ENCODE measurements around the gene PLA2G4B.

Gene PLA2G4B

DNA sequence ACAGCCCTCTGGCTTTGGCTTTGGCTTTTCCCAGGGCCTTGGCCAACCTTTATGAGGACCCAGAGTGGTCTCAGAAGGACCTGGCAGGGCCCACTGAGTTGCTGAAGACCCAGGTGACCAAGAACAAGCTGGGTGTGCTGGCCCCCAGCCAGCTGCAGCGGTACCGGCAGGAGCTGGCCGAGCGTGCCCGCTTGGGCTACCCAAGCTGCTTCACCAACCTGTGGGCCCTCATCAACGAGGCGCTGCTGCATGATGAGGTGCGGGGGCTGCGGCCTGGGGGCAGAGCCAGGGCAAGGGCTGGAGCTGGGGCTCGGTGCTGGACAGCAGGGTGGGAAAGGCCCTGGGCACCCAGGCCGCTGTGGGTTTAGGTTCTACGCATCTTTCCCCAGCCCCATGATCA lies 6.2 kb downstream of the PLA2G4B start:
- Histone ChIP-seq H3K4me2 (ENCODE audit: low read length) (no peak overlapping the region), H3K4me3 (ENCODE audit: low read length) (no peak overlapping the region), H3K79me2 (ENCODE audit: low read length) (no peaks in the 10 kb centered on the region), H3K27ac (ENCODE audit: low read length) (no peak overlapping the region), H3K9ac (ENCODE audit: low read length) (no peak overlapping the region), H3K27me3 (ENCODE audit: low read depth, low read length) (no peaks in the 10 kb centered on the region), H3K9me3 (ENCODE audit: insufficient read depth, low read length) (no peaks in the 10 kb centered on the region), H2AFZ (ENCODE audit: low read depth, low read length) (no peak overlapping the region), H4K20me1 (ENCODE audit: insufficient read depth, low read length) (no peaks in the 10 kb centered on the region), H3K36me3 (replicated peaks; ENCODE audit: low read depth, low read length) (no peaks in the 10 kb centered on the region), H3K4me1 (ENCODE audit: low read length) (no peaks in the 10 kb centered on the region)
- TF ChIP-seq EZH2phosphoT487 (IDR thresholded peaks at IDR 0.05; ENCODE audit: low read depth): no peak
- TF ChIP-seq, protein P1, sequence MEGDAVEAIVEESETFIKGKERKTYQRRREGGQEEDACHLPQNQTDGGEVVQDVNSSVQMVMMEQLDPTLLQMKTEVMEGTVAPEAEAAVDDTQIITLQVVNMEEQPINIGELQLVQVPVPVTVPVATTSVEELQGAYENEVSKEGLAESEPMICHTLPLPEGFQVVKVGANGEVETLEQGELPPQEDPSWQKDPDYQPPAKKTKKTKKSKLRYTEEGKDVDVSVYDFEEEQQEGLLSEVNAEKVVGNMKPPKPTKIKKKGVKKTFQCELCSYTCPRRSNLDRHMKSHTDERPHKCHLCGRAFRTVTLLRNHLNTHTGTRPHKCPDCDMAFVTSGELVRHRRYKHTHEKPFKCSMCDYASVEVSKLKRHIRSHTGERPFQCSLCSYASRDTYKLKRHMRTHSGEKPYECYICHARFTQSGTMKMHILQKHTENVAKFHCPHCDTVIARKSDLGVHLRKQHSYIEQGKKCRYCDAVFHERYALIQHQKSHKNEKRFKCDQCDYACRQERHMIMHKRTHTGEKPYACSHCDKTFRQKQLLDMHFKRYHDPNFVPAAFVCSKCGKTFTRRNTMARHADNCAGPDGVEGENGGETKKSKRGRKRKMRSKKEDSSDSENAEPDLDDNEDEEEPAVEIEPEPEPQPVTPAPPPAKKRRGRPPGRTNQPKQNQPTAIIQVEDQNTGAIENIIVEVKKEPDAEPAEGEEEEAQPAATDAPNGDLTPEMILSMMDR (IDR thresholded peaks at IDR 0.05; ENCODE audit: low read depth, low read length): no peak

GRCh38 chr15:41847206-41847605 lies 8.6 kb downstream of the PLA2G4B start:
- no peak overlapping the region for H2AFZ ChIP-seq (ENCODE audit: low read depth, low read length)
- no peaks in the 10 kb centered on the region for H3K9me3 ChIP-seq (ENCODE audit: insufficient read depth, low read length)
- H3K4me2 ChIP-seq (ENCODE audit: low read length): no peak overlapping the region
- H4K20me1 ChIP-seq (ENCODE audit: insufficient read depth, low read length): no peaks in the 10 kb centered on the region
- H3K9ac ChIP-seq (ENCODE audit: low read length): no peak overlapping the region
- no peak overlapping the region for H3K27ac ChIP-seq (ENCODE audit: low read length)
- no peak overlapping the region for H3K4me3 ChIP-seq (ENCODE audit: low read length)
- H3K36me3 ChIP-seq (replicated peaks; ENCODE audit: low read depth, low read length): no peaks in the 10 kb centered on the region
- no peaks in the 10 kb centered on the region for H3K79me2 ChIP-seq (ENCODE audit: low read length)
- H3K27me3 ChIP-seq (ENCODE audit: low read depth, low read length): no peaks in the 10 kb centered on the region
- H3K4me1 ChIP-seq (ENCODE audit: low read length): no peaks in the 10 kb centered on the region
- no peak for TF ChIP-seq EZH2phosphoT487 (IDR thresholded peaks at IDR 0.05; ENCODE audit: low read depth)
- TF ChIP-seq, protein P1 (IDR thresholded peaks at IDR 0.05; ENCODE audit: low read depth, low read length): no peak

- no peaks in the 10 kb centered on the region for H3K79me2 ChIP-seq (ENCODE audit: low read length)
- TF ChIP-seq, protein P1 (IDR thresholded peaks at IDR 0.05; ENCODE audit: low read depth, low read length): no peak
- no peak for TF ChIP-seq EZH2phosphoT487 (IDR thresholded peaks at IDR 0.05; ENCODE audit: low read depth)
- H3K4me3 ChIP-seq (ENCODE audit: low read length): no peak overlapping the region
- no peak overlapping the region for H2AFZ ChIP-seq (ENCODE audit: low read depth, low read length)
- H3K4me1 ChIP-seq (ENCODE audit: low read length): no peaks in the 10 kb centered on the region
- H3K9ac ChIP-seq (ENCODE audit: low read length): no peak overlapping the region
- no peak overlapping the region for H3K4me2 ChIP-seq (ENCODE audit: low read length)
- H4K20me1 ChIP-seq (ENCODE audit: insufficient read depth, low read length): no peaks in the 10 kb centered on the region
- no peaks in the 10 kb centered on the region for H3K36me3 ChIP-seq (replicated peaks; ENCODE audit: low read depth, low read length)
- H3K27ac ChIP-seq (ENCODE audit: low read length): no peak overlapping the region
- no peaks in the 10 kb centered on the region for H3K9me3 ChIP-seq (ENCODE audit: insufficient read depth, low read length)
- no peaks in the 10 kb centered on the region for H3K27me3 ChIP-seq (ENCODE audit: low read depth, low read length)
Observed at GRCh38 chr15:41847981-41848380, 9.3 kb downstream of the PLA2G4B start.

DNA sequence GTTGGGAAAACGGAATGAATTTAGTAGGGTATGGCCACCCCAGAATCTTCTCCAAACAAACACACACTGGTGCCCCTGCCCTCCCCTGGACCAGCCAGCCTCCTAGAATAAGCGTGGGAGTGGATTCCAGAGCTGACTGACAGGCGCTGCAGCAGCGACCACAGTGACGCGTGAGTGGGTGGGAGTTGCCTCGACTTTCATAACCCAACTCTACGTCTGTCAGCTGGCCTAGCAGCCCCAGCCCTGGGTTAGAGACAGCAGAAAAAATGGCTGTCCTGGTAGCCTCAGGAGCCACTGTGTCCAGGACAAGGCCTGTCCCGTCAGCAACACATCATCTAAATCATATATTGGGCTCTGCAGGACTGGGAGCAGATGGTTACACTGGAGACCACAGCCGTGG lies 10.0 kb downstream of the PLA2G4B start:
- Histone ChIP-seq H4K20me1 (ENCODE audit: insufficient read depth, low read length) (no peaks in the 10 kb centered on the region), H3K4me3 (ENCODE audit: low read length) (no peak overlapping the region), H3K4me1 (ENCODE audit: low read length) (no peaks in the 10 kb centered on the region), H3K4me2 (ENCODE audit: low read length) (no peak overlapping the region), H3K27ac (ENCODE audit: low read length) (no peak overlapping the region), H3K36me3 (replicated peaks; ENCODE audit: low read depth, low read length) (no peaks in the 10 kb centered on the region), H3K79me2 (ENCODE audit: low read length) (no peaks in the 10 kb centered on the region), H3K9ac (ENCODE audit: low read length) (no peak overlapping the region), H3K9me3 (ENCODE audit: insufficient read depth, low read length) (no peaks in the 10 kb centered on the region), H3K27me3 (ENCODE audit: low read depth, low read length) (no peaks in the 10 kb centered on the region), H2AFZ (ENCODE audit: low read depth, low read length) (no peak overlapping the region)
- TF ChIP-seq, protein P1 (IDR thresholded peaks at IDR 0.05; ENCODE audit: low read depth, low read length): no peak
- no peak for TF ChIP-seq EZH2phosphoT487 (IDR thresholded peaks at IDR 0.05; ENCODE audit: low read depth)
